Measurements from ENCODE around the gene BDP1.
"Not testable (repeated sequence)": the region's sequence is repeated elsewhere in the genome, so short reads cannot be mapped to it uniquely, and the experiment has no call there.

BDP1 gene

GRCh38 chr5:71455427-71456361, at the start of gene BDP1:
TSS of gene BDP1 (plus strand) at chr5:71455651. CDS start at chr5:71455878, 227 bp downstream.
- peak; percentile 92 for DNase-seq (ENCODE audit: low spot score)

GRCh38 chr5:71410088-71410487, 45.4 kb upstream of the BDP1 start:
- DNase-seq (ENCODE audit: low spot score) = not testable (repeated sequence)

- DNase-seq (ENCODE audit: low spot score) = not testable (repeated sequence)
These were observed 39.8 kb upstream of the BDP1 start for GRCh38 chr5:71415626-71416025.

- DNase-seq (ENCODE audit: low spot score) = not testable (repeated sequence)
These were observed 37.4 kb upstream of the BDP1 start for GRCh38 chr5:71418026-71418425.

- DNase-seq (ENCODE audit: low spot score) = not testable (repeated sequence)
These were observed 34.2 kb upstream of the BDP1 start for GRCh38 chr5:71421278-71421677.

GRCh38 chr5:71423896-71424295, 31.6 kb upstream of the BDP1 start:
- DNase-seq (ENCODE audit: low spot score) = not testable (repeated sequence)

- DNase-seq (ENCODE audit: low spot score) = not testable (repeated sequence)
These were observed 28.6 kb upstream of the BDP1 start for GRCh38 chr5:71426686-71427474.

GRCh38 chr5:71432410-71432809, 23.0 kb upstream of the BDP1 start:
- not testable (repeated sequence) for DNase-seq (ENCODE audit: low spot score)

GRCh38 chr5:71434825-71435224, 20.6 kb upstream of the BDP1 start:
- DNase-seq (ENCODE audit: low spot score) = not testable (repeated sequence)

- DNase-seq (ENCODE audit: low spot score) = not testable (repeated sequence)
These were observed 13.9 kb upstream of the BDP1 start for GRCh38 chr5:71441564-71441963.

- DNase-seq (ENCODE audit: low spot score) = not testable (repeated sequence)
These were observed 11.6 kb upstream of the BDP1 start for GRCh38 chr5:71443891-71444290.

- not testable (repeated sequence) for DNase-seq (ENCODE audit: low spot score)
These were observed 10.4 kb upstream of the BDP1 start for GRCh38 chr5:71445015-71445414.

- not testable (repeated sequence) for DNase-seq (ENCODE audit: low spot score)
These were observed 9.8 kb upstream of the BDP1 start for GRCh38 chr5:71445523-71446152.

- not testable (repeated sequence) for DNase-seq (ENCODE audit: low spot score)
These were observed 8.8 kb upstream of the BDP1 start for GRCh38 chr5:71446540-71447216.

GRCh38 chr5:71447218-71447808, 8.1 kb upstream of the BDP1 start:
- DNase-seq (ENCODE audit: low spot score) = not testable (repeated sequence)

- DNase-seq (ENCODE audit: low spot score) = no peak
These were observed 2.6 kb upstream of the BDP1 start for GRCh38 chr5:71452876-71453275.

GRCh38 chr5:71454913-71455312, 538 bp upstream of the BDP1 start:
- no peak for DNase-seq (ENCODE audit: low spot score)

- DNase-seq (ENCODE audit: low spot score) = no peak
These were observed 902 bp downstream of the BDP1 start for GRCh38 chr5:71456362-71456743.

- DNase-seq (ENCODE audit: low spot score) = no peak
These were observed 1.7 kb downstream of the BDP1 start for GRCh38 chr5:71457106-71457505.

GRCh38 chr5:71460693-71461092, 5.2 kb downstream of the BDP1 start:
- no peak for DNase-seq (ENCODE audit: low spot score)

GRCh38 chr5:71461360-71461759, 5.9 kb downstream of the BDP1 start:
- no peak for DNase-seq (ENCODE audit: low spot score)
